HG02642 (cell line): Measurements from ENCODE around the gene SYT1.

Source experiments
- ATAC-seq: cut with Tn5 transposase; IDR thresholded peaks from one replicate; pipeline ENCODE4 v1.9.1; 2021; ENCODE audit warnings: mild to moderate bottlenecking; ENCODE audit not compliant: unreplicated experiment, poor library complexity

Gene SYT1

GRCh38 chr12:78888568-78888967, 24.0 kb downstream of the SYT1 start:
- ATAC-seq, result peak; percentile 87

DNA sequence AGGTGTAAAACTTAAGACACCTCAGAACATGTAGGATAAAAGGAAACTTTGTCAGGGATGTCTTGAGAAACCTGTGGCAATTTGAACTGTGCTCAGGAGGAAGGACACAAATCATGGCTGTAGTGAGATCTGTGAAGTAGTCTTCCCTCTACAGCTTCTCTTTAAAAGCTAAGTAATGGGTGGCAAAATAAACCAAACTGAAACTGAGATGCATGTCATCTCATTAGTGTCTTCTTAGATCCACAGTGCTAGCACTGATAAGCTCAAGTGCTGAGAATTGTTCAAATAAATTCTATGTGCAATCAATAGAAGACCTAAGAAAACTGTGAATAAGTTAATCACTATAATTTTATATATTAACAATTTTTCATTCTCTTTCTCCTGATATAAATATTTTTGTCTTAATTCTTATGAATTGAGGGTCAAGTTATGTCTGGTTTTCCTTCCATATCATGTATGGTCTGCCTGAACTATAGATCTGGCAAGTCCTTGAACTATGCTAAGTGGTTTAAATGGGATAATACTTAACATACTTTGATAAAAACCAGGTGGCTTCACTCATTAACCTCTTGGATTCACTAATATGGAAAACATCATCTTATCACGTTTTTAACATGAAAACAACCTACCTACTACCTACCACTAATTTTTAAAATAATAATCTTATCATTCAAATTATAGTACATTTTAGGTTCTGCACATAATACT, 27.2 kb downstream of the SYT1 start:
- no peak for ATAC-seq

DNA sequence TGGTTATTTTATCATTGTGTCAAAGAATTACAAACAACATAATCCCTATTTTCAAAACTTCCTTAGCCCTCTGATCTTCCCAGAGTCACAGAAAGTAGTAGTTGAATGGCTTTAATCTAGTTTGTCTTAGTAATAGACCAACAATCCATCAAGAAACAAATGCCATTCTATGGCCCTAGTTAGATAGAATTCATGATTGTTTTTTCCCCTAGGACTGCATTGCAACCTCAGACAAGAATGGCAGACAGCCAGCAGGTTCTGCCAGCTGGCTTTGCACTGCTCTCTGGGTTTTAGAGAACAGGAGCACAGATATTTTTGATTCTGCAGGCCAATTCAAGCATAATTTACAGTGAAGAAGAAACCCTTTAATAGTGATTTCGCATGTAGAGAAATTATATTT, 33.8 kb downstream of the SYT1 start:
- no peak for ATAC-seq

GRCh38 chr12:78914859-78915331, 50.3 kb downstream of the SYT1 start:
- no peak for ATAC-seq

GRCh38 chr12:78916845-78917480, 52.4 kb downstream of the SYT1 start:
- ATAC-seq, result no peak

DNA sequence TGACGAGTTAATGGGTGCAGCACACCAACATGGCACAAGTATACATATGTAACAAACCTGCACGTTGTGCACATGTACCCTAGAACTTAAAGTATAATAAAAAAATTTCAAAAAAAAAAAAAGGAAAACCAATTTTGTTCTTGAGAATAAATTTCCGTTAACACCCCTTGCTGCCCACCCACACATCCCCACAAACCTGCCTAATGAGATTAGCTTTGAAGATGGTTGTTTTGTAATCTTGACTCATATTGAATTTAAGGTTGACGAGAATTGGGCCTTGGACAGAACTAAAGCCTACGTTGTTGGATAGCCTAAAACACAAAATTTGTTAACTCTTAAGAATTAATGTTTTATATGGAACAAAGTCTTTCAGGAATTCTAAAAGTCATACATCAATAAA, 52.9 kb downstream of the SYT1 start:
- no peak for ATAC-seq

DNA sequence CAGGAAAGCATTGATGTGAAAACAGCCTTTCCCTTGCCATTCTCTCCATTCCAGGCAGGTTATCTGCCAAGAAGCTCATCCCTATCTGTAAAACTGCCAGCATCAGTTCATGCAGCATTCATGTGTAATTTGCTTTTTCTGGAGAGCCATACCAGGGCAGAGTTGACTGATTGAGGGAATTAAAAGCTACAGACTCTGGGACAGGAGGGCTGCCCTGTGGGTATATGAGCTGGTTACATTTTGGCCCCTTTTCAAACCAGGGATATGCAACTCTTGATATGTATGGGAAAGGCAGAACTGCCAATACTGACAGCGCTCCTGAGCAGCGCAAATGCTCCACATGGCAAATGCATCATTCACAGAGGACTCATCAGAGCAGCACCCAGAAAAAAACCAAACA, 53.7 kb downstream of the SYT1 start:
- no peak for ATAC-seq

- ATAC-seq, result no peak
These were observed 63.9 kb downstream of the SYT1 start for GRCh38 chr12:78928200-78929074.

DNA sequence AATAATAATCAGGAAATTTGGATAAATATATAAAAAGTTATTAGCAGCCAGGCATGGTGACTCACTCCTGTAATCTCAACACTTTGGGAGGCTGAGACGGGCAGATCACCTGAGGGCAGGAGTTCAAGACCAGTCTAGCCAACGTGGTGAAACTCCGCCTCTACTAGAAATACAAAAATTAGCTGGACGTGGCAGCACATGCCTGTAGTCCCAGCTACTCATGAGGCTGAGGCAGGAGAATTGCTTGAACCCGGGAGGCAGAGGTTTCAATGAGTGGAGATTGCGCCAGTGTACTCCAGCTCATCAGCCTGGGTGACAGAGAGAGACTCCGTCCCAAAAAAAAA, 64.5 kb downstream of the SYT1 start:
- ATAC-seq, result no peak

GRCh38 chr12:78931466-78931990, 67.0 kb downstream of the SYT1 start:
- no peak for ATAC-seq

DNA sequence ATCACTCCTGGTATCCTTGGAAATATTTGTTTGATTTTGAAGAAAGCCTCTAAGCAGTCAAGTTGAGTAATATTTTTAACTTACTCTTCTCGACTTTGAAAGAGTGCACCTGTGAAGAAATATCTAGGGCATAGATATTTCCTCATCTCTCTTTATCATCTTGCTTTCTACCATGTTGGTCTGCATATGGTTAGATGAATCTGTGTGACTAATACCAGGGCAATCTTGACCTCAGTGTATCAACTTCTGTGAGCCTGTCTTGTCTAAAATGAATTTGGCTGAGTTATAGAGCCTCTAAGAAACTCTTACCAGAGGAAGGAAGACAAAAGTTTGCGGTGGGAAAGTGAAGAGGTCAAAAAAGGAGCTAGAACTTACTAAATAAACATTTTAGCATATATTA, 68.4 kb downstream of the SYT1 start:
- ATAC-seq, result no peak

GRCh38 chr12:78938341-78939084, 73.9 kb downstream of the SYT1 start:
- ATAC-seq, result no peak

GRCh38 chr12:78949532-78949931, 85.0 kb downstream of the SYT1 start:
- ATAC-seq, result no peak

DNA sequence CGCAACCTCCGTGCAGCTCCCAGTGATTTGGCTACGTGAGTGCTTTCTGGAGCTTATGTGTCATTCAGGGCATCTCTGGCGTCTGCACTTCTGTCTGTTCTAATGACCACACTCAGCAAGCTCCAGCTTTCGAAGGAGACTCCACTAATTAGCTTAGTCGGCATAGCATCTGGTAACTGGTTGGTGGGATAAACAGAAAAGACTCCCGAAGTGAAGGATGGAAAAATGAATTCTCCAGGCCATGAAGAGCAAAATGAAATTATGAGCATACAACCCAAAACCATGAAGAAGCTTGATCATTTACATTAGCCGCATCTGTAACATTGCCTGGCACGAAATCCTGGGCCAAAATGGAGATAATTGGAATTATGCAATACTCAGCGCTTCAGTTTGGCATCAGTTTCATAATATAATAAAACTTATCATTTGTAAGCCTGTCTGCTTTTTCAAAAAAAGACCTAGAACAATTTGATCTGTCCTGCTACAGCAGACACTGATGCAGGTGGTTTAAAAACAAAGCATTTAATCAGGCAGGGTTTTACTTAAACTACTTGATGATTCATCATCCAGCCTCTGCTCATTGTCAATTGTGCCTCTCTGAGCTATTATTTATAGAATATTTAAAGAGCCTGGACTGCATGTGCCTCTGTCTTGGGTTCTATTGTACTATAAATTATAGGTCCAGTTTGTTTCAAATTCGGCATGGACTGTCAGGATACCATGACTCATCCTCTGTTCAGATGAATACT, 87.4 kb downstream of the SYT1 start:
- no peak for ATAC-seq

- ATAC-seq, result no peak
These were observed 88.0 kb downstream of the SYT1 start for GRCh38 chr12:78952552-78952929.

GRCh38 chr12:78958941-78959340, 94.4 kb downstream of the SYT1 start:
- ATAC-seq, result no peak

DNA sequence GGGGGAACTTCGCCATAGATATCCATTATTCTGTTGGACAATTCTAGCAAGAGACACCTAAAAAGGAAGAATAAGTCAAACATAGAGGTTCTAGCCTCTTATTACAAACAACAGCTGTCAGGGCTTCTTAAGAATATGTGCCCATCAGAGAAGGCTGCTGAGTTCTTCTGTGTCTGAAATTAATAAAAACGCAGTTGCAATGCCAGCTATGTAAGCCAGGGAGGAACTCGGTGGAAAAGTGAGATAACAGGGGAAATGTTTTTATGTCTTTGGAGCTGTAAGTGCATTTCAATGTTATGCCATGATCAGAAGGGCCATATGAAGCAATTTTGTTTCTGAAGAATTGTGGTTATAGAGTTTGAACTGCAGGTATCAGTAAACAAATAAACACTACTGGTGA, 95.0 kb downstream of the SYT1 start:
- ATAC-seq, result no peak

GRCh38 chr12:78961171-78961570, 96.6 kb downstream of the SYT1 start:
- ATAC-seq, result no peak

- no peak for ATAC-seq
These were observed 99.1 kb downstream of the SYT1 start for GRCh38 chr12:78963439-78964227.
